Measurements from ENCODE around the gene IFI27L2.

The IFI27L2 gene

DNA sequence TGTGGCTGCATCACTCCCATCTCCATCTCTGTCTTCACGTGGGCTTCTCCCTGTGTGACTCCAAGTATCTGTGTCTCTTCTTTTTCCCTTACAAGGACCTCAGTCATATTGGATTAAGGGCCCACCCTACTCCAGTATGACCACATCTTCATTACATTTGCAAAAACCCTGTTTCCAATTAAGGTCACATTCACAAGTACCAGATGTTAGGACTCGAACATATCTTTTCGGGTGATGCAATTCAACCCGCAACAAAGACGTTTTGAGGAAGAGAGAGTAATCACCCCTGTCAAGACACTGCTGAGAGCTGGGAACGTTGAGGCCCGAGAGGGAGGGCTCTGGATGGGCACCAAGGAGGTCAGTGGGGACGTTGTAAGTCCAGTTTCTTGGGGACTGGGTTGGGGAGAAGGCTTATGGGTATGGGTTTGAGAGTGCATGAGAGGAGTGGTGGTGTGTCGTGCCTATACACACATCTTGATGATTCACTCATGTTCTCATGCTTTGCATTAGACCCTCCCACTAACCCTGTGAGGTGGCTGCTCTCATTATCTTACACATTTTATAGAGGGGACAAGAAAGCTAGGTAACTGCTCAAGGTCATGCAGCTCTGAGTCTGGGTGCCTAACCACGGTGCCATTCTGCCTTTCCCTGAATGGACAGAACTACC lies 30.9 kb downstream of the IFI27L2 start:
- DNase-seq: no peak

GRCh38 chr14:94097091-94097490 lies 32.3 kb downstream of the IFI27L2 start:
- DNase-seq: no peak

GRCh38 chr14:94093418-94093817 lies 36.0 kb downstream of the IFI27L2 start:
- no peak for DNase-seq

GRCh38 chr14:94089479-94089878 lies 39.9 kb downstream of the IFI27L2 start:
- no peak for DNase-seq

GRCh38 chr14:94088516-94088915 lies 40.9 kb downstream of the IFI27L2 start:
- no peak for DNase-seq

- DNase-seq: no peak
These were observed 41.5 kb downstream of the IFI27L2 start for GRCh38 chr14:94087891-94088290.

DNA sequence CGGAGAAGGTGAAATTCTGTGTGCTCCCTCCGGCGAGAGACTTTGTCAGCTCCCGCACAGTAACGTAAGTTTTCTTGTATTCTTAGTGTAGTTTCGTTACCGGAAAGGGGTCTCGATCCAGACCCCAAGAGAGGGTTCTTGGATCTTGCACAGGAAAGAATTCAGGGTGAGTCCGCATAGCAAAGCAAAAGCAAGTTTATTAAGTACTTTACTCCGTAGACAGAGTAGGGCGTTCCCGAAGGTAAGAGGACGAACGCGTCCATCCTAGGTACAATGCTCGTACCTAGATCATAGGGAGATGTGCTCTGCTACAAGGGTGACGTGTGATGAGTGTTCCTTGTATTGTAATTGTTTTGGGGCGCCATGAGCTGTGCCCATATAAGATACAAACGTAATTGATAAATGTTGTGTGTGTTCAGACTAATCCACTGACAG lies 48.0 kb downstream of the IFI27L2 start:
- DNase-seq: no peak

DNA sequence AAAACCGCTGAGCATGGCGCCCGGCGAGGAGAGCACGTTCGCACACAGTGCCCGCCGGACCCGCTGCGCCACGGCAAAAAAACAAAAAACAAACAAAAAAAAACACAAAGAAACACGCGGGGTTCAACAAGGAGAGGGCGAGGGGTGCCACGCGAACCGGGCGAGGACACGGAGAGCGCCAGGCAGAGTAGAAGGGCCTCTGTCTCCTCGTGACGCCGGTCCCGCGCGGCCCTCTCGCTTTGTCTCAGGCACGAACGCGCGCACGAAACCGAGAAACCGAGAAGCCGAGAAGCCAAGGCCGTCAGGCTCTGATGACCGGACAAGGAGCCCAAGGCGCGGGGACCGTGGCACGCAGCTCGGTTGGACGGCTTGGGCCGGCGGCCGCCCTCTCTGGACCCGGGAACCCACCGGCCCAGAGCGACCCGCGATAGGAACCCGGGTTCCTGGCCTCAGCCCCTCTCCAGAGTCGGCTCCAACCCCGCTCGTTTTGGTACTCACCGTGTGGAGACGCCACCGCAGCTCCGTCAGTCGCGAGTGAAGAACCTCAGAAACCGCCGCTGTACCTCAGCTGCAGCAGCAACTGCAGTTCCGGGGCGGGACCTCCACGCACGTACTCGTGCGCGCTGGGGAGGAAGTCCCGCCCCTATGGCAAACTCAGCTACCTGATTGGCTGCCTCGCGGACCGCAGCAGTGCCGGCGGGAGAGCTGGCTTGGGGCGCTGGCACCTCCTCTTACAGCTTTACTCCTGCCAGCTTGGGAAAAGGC lies 48.6 kb downstream of the IFI27L2 start, which contains the start of the genes DDX24 and IFI27L1:
Gene DDX24, minus strand, starts transcription at position 582 of the 765 bp plus-strand sequence. CDS start 1,460 bp downstream, outside the sequence.
Gene IFI27L1, plus strand, starts transcription at position 690 of the 765 bp plus-strand sequence. CDS start 15,628 bp downstream, outside the sequence.
- peak; percentile 94 for DNase-seq

- DNase-seq: no peak
These were observed 49.3 kb downstream of the IFI27L2 start for GRCh38 chr14:94079891-94080620.

DNA sequence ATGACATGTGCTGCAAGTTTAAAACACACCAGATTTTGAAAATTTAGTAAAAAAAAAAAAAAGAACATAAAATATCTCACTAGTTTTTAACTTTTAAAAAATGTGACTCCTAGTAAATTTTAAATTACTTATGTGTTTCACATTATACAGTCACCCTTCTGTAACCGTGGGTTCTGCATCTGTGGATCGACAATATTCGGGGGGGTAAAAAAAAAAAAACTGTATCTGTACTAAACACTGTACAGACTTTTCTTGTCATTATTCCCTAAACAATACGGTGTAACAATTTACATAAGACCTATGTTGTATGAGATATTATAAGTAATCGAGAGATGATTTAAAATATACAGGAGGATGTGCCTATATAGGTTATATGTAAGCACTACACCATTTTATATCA lies 51.6 kb downstream of the IFI27L2 start:
- DNase-seq: no peak
